Fibroblast of lung (primary cell): ENCODE results near the gene NEURL1. TPM values are rescaled to one million over a fixed set of nuclear protein-coding genes. Genes with fewer than 3 reads are reported as not detected.

ENCODE experiments used
- DNase-seq, 2 donors: peaks; one replicate each; pipeline versions ENCODE4 v3.0.0 to v3.0.0-alpha.2; 2010; ENCODE audit warnings: low read depth in 2 of 2
- H2AFZ ChIP-seq: 2 replicates; pipeline ENCODE4 v1.5.1; 2012; ENCODE audit warnings: low read length, control low read depth, inconsistent platforms
- H3K27ac ChIP-seq: 2 replicates; pipeline ENCODE4 v1.5.1; 2011; ENCODE audit warnings: low read length, control low read depth; ENCODE audit not compliant: insufficient read depth
- H3K27me3 ChIP-seq: 2 replicates; pipeline ENCODE4 v1.5.1; 2011; ENCODE audit warnings: mild to moderate bottlenecking, low read length; ENCODE audit not compliant: control insufficient read depth, insufficient read depth
- H3K36me3 ChIP-seq: 2 replicates; pipeline ENCODE4 v1.5.1; 2011; ENCODE audit warnings: low read length; ENCODE audit not compliant: control insufficient read depth, insufficient read depth
- H3K4me1 ChIP-seq: 2 replicates; pipeline ENCODE4 v1.5.1; 2011; ENCODE audit warnings: low read length; ENCODE audit not compliant: control insufficient read depth, insufficient read depth; ENCODE audit errors: extremely low read depth
- H3K4me2 ChIP-seq: 2 replicates; pipeline ENCODE4 v1.5.1; 2011; ENCODE audit warnings: low read length, control low read depth; ENCODE audit not compliant: insufficient read depth; ENCODE audit errors: extremely low read depth
- H3K4me3 ChIP-seq, 4 experiments: fragments of 200-600 bp in 1 of 4; sonication (generic) in 1 of 4; replicated peaks in 1 of 4; 2 replicates each; pipeline ENCODE4 v1.5.1; 2011 to 2016; ENCODE audit warnings: low read length in 4 of 4, low read depth in 3 of 4, mild to moderate bottlenecking in 3 of 4, control low read depth in 2 of 4, inconsistent platforms in 1 of 4, mixed read lengths in 1 of 4; ENCODE audit not compliant: insufficient read depth in 1 of 4; ENCODE audit errors: control extremely low read depth in 1 of 4
- H3K79me2 ChIP-seq: 2 replicates; pipeline ENCODE4 v1.5.1; 2012; ENCODE audit warnings: mild to moderate bottlenecking, low read length, inconsistent platforms; ENCODE audit not compliant: control insufficient read depth, insufficient read depth
- H3K9ac ChIP-seq: 2 replicates; pipeline ENCODE4 v1.5.1; 2011; ENCODE audit warnings: mild to moderate bottlenecking, low read length, control low read depth; ENCODE audit not compliant: insufficient read depth
- H3K9me3 ChIP-seq: 2 replicates; pipeline ENCODE4 v1.5.1; 2012; ENCODE audit warnings: low read depth, low read length; ENCODE audit not compliant: control insufficient read depth, insufficient read depth
- H4K20me1 ChIP-seq: 2 replicates; pipeline ENCODE4 v1.5.1; 2011; ENCODE audit warnings: low read length; ENCODE audit not compliant: control insufficient read depth, insufficient read depth; ENCODE audit errors: extremely low read depth
- CTCF ChIP-seq, 2 donors: IDR thresholded peaks in 1 of 2; conservative IDR thresholded peaks in 1 of 2; 1 replicate in 1 of 2; 2 replicates in 1 of 2; pipeline ENCODE4 v1.5.1; 2011 to 2012; ENCODE audit warnings: low read length in 2 of 2, control low read depth in 1 of 2, inconsistent platforms in 1 of 2, low read depth in 1 of 2, mild to moderate bottlenecking in 1 of 2
- EZH2 ChIP-seq: IDR thresholded peaks from 2 replicates; pipeline ENCODE4 v1.5.1; 2012; ENCODE audit warnings: low read length, control low read depth, mild to moderate bottlenecking; ENCODE audit errors: missing control alignments
- polyA plus RNA-seq, 2 donors: library from polyadenylated mRNA; depleted of rRNA in 1 of 2; stranded (reverse) in 1 of 2; unstranded in 1 of 2; fragments of >200 nt; gene quantifications; 2 replicates each; pipeline ENCODE4 v1.2.1, GENCODE V29; 2011 to 2012; ENCODE audit warnings: missing spikeins in 1 of 2
- total RNA-seq: library from RNA; depleted of rRNA; stranded (reverse); fragments of >200 nt; gene quantifications from 2 replicates; pipeline ENCODE4 v1.2.1, GENCODE V29; 2014

NEURL1 gene
- total and polyA plus RNA-seq, 2 donors (not counting 1 experiment from before 2014, with no cell fraction given), result 0.12 TPM; not detected in 1

GRCh38 chr10:103599907-103600306 is 106.4 kb downstream of the NEURL1 start:
- Histone ChIP-seq H3K4me2 (no peak overlapping the region), H3K9ac (no peak overlapping the region), H3K9me3 (no peaks in the 10 kb centered on the region), H3K79me2 (no peaks in the 10 kb centered on the region), H3K27ac (no peak overlapping the region), H3K4me3 (no peak overlapping the region), H3K36me3 (peaks cover 22% of the 10 kb centered on the region), H2AFZ (no peak overlapping the region), H3K27me3 (no peaks in the 10 kb centered on the region), H4K20me1 (no peaks in the 10 kb centered on the region), H3K4me1 (peaks cover 2% of the 10 kb centered on the region)
- no peak for DNase-seq
- TF ChIP-seq EZH2 (no peak), CTCF (conservative IDR thresholded peaks at IDR 0.05 in 1 of 2, IDR thresholded peaks at IDR 0.05 in 1 of 2; ENCODE audit: low read depth in 1 of 2, low read length in 2 of 2) (no peak)

GRCh38 chr10:103600325-103600724 is 106.8 kb downstream of the NEURL1 start:
- Histone ChIP-seq H3K4me3 (no peak overlapping the region), H3K27ac (no peak overlapping the region), H3K36me3 (peaks cover 24% of the 10 kb centered on the region), H4K20me1 (no peaks in the 10 kb centered on the region), H3K79me2 (no peaks in the 10 kb centered on the region), H3K9ac (no peak overlapping the region), H2AFZ (no peak overlapping the region), H3K27me3 (no peaks in the 10 kb centered on the region), H3K9me3 (no peaks in the 10 kb centered on the region), H3K4me2 (no peak overlapping the region), H3K4me1 (peaks cover 4% of the 10 kb centered on the region)
- no peak for TF ChIP-seq EZH2
- TF ChIP-seq CTCF (conservative IDR thresholded peaks at IDR 0.05 in 1 of 2, IDR thresholded peaks at IDR 0.05 in 1 of 2; ENCODE audit: low read depth in 1 of 2, low read length in 2 of 2), result no peak
- no peak for DNase-seq

- H3K27ac ChIP-seq, result no peak overlapping the region
- no peaks in the 10 kb centered on the region for H3K79me2 ChIP-seq
- TF ChIP-seq CTCF (conservative IDR thresholded peaks at IDR 0.05 in 1 of 2, IDR thresholded peaks at IDR 0.05 in 1 of 2; ENCODE audit: low read depth in 1 of 2, low read length in 2 of 2) (no peak), EZH2 (no peak)
- peaks cover 6% of the 10 kb centered on the region for H3K4me1 ChIP-seq
- no peaks in the 10 kb centered on the region for H4K20me1 ChIP-seq
- no peak overlapping the region for H3K4me3 ChIP-seq
- no peak overlapping the region for H3K4me2 ChIP-seq
- H3K36me3 ChIP-seq, result peaks cover 26% of the 10 kb centered on the region
- no peak overlapping the region for H2AFZ ChIP-seq
- no peak overlapping the region for H3K9ac ChIP-seq
- no peak for DNase-seq
- no peaks in the 10 kb centered on the region for H3K27me3 ChIP-seq
- H3K9me3 ChIP-seq, result no peaks in the 10 kb centered on the region
Measured at GRCh38 chr10:103600956-103601569, 107.6 kb downstream of the NEURL1 start.
